Karpas-422 (cell line): ENCODE data around the gene IGSF21. TPM values are rescaled to one million over a fixed set of nuclear protein-coding genes. Genes with fewer than 3 reads are reported as not detected.

Experiments used
- DNase-seq: peaks from one replicate; pipeline ENCODE4 v3.0.0-alpha.2; 2015
- H2AFZ ChIP-seq: fragments of 200-600 bp; sonication (generic); 2 replicates; pipeline ENCODE4 v1.6.1; 2014; ENCODE audit warnings: antibody characterized with exemption, low read length, mixed read lengths
- H3K27ac ChIP-seq: fragments of 200-600 bp; sonication (generic); 2 replicates; pipeline ENCODE4 v1.5.1; 2014; ENCODE audit warnings: mild to moderate bottlenecking, low read length, moderate library complexity
- H3K27me3 ChIP-seq: fragments of 200-600 bp; sonication (generic); 2 replicates; pipeline ENCODE4 v1.6.1; 2014; ENCODE audit warnings: low read length, mixed read lengths
- H3K36me3 ChIP-seq: fragments of 200-600 bp; sonication (generic); 2 replicates; pipeline ENCODE4 v1.6.1; 2014; ENCODE audit warnings: low read length, mixed read lengths; ENCODE audit not compliant: insufficient read depth
- H3K4me1 ChIP-seq: fragments of 200-600 bp; sonication (generic); 2 replicates; pipeline ENCODE4 v1.6.1; 2014; ENCODE audit warnings: mild to moderate bottlenecking, low read length, mixed read lengths
- H3K4me2 ChIP-seq: fragments of 200-600 bp; sonication (generic); 2 replicates; pipeline ENCODE4 v1.6.1; 2014; ENCODE audit warnings: low read length, low read depth, mild to moderate bottlenecking; ENCODE audit not compliant: poor library complexity, severe bottlenecking
- H3K4me3 ChIP-seq: fragments of 200-600 bp; sonication (generic); 2 replicates; pipeline ENCODE4 v1.5.1; 2014; ENCODE audit warnings: mild to moderate bottlenecking, antibody characterized with exemption, low read length, mixed read lengths
- H3K79me2 ChIP-seq: fragments of 200-600 bp; sonication (generic); 2 replicates; pipeline ENCODE4 v1.6.1; 2014; ENCODE audit warnings: mild to moderate bottlenecking, low read length, mixed read lengths
- H3K9ac ChIP-seq: fragments of 200-600 bp; sonication (generic); 2 replicates; pipeline ENCODE4 v1.6.0; 2014; ENCODE audit warnings: low read length
- H3K9me2 ChIP-seq: fragments of 200-600 bp; sonication (generic), shearing (Covaris generic); replicated peaks from 2 replicates; pipeline ENCODE4 v1.6.0; 2014; ENCODE audit warnings: mild to moderate bottlenecking, low read length, moderate library complexity; ENCODE audit not compliant: insufficient read depth
- H3K9me3 ChIP-seq: fragments of 300-700, 200-600 bp; sonication (generic); 2 replicates; pipeline ENCODE4 v1.6.1; 2014; ENCODE audit warnings: low read length, mixed read lengths
- H4K20me1 ChIP-seq: fragments of 200-600 bp; sonication (generic); 2 replicates; pipeline ENCODE4 v1.6.1; 2014; ENCODE audit warnings: mild to moderate bottlenecking, antibody characterized with exemption, low read length, low read depth; ENCODE audit not compliant: insufficient read depth
- total RNA-seq: library from RNA; depleted of rRNA; stranded (reverse); fragments of >200 nt; shearing (Covaris generic); gene quantifications from 2 replicates; pipeline ENCODE4 v1.2.3, GENCODE V29; 2014; ENCODE audit warnings: low replicate concordance

The IGSF21 gene
- total RNA-seq, 1 experiment from 2014 or later = 0.26 TPM

DNA sequence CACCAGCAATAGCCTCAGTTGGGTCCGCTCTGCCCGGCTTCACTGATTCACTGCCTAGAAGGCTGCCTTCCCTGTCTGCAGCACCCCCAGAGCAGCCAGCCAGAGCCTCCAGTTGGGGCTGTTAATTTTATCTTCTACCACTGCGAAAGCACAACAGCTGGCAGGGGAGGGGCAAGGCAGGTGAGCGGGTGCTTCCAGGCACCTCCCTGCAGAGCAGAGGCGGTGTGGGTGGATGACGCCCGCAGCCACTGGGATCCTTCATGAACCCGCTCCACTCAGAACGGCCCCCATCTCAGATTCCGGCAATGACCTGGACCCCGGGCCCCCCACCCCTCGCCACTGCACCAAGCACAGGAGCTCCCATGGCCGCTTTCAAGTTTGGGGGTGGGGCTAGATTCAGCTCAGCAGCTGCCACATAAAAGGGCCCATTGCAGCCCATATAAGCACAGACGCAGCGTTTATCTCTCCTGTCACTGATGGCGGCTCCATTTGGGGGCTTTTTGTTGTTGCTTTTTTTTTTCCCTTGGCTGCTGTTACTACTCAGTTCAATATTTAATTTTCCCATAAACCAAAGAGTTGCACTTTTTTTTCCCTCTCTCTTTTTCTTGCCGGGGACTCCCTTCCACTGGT lies 245.2 kb downstream of the IGSF21 start:
- Histone ChIP-seq H3K9me3 (no peaks in the 10 kb centered on the region), H3K79me2 (no peaks in the 10 kb centered on the region), H3K4me2 (no peak overlapping the region), H3K9ac (no peak overlapping the region), H3K9me2 (no peaks in the 10 kb centered on the region), H3K27me3 (no peaks in the 10 kb centered on the region), H3K27ac (no peak overlapping the region), H2AFZ (no peak overlapping the region), H3K4me3 (no peak overlapping the region), H4K20me1 (no peaks in the 10 kb centered on the region; the same call in 1 of the 2 replicates), H3K4me1 (no peaks in the 10 kb centered on the region), H3K36me3 (no peaks in the 10 kb centered on the region)
- no peak for DNase-seq

DNA sequence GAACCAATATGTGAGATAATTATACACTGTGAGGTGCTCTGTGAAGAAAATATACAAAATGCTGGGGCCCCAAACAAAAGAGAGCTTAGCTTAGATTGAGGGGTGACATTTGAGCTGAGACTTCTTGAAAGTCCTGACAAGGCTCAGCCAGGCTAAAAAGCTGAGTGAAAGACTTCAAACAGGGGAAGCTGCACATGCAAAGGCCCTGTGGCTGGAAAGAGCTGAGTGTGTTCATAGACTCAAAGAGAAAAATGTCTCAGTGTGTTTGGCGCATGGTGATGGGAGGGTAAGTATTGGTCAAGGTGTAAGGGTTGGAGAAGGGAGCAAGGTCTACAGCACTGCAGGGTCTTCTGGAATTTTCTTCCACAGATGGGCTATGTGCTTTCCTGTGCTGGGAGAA lies 245.9 kb downstream of the IGSF21 start:
- no peaks in the 10 kb centered on the region for H3K9me3 ChIP-seq
- H3K9me2 ChIP-seq = no peaks in the 10 kb centered on the region
- no peak for DNase-seq
- H3K4me2 ChIP-seq = no peak overlapping the region
- no peaks in the 10 kb centered on the region for H3K36me3 ChIP-seq
- no peaks in the 10 kb centered on the region for H3K4me1 ChIP-seq
- no peaks in the 10 kb centered on the region; the same call in 1 of the 2 replicates for H4K20me1 ChIP-seq
- no peaks in the 10 kb centered on the region for H3K79me2 ChIP-seq
- no peak overlapping the region for H3K27ac ChIP-seq
- no peak overlapping the region for H3K9ac ChIP-seq
- H2AFZ ChIP-seq = no peak overlapping the region
- H3K27me3 ChIP-seq = no peaks in the 10 kb centered on the region
- no peak overlapping the region for H3K4me3 ChIP-seq

DNA sequence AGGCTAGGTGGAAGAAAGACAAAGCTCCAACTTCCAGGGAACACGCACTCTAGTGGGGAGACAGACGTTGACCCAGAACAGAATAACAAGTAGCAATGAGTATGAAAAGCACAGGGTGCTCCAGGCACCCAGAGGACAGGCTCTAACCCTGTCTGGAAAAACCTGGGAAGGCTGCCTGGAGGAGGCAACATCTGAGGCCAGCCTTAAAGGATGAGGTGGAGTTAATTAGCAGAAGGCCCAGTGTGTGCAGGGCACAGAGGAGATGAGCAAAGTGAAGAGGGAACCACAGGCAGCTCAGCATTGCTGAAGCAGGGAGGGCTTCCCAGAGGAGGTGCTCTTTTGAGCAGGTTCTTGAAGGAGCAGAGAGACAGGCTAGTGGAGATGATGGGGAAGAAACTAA lies 246.4 kb downstream of the IGSF21 start:
- H3K79me2 ChIP-seq = no peaks in the 10 kb centered on the region
- H3K9me2 ChIP-seq = no peaks in the 10 kb centered on the region

DNA sequence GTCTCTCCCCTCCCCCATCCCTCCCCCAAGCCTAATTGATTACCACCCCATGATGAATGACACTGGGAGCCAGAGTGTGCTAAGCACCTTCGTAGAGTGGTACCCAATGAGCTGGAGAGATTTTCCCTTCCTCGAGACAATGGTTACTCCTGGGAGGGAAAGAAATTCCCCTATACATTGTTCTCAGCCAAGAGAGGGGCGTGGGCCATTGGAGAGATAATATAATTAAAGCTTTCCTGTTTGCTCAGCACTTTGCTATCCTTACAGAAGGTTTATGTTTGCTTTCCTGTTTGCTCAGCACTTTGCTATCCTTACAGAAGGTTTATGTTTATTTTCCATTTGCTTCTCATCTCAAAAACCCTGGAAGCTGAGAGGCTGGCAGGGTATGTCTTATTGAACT lies 247.0 kb downstream of the IGSF21 start:
- no peaks in the 10 kb centered on the region for H3K9me2 ChIP-seq
- no peak overlapping the region for H3K9ac ChIP-seq
- H4K20me1 ChIP-seq = no peaks in the 10 kb centered on the region
- no peak overlapping the region for H3K4me2 ChIP-seq
- DNase-seq = no peak
- no peak overlapping the region for H2AFZ ChIP-seq
- H3K79me2 ChIP-seq = no peaks in the 10 kb centered on the region
- H3K36me3 ChIP-seq = no peaks in the 10 kb centered on the region
- H3K4me1 ChIP-seq = no peaks in the 10 kb centered on the region
- no peaks in the 10 kb centered on the region for H3K27me3 ChIP-seq
- H3K4me3 ChIP-seq = no peak overlapping the region
- H3K9me3 ChIP-seq = no peaks in the 10 kb centered on the region
- H3K27ac ChIP-seq = no peak overlapping the region

More for the DNA sequence above, 246.4 kb downstream of the IGSF21 start:
- Histone ChIP-seq H3K27me3 (no peaks in the 10 kb centered on the region), H3K9ac (no peak overlapping the region), H2AFZ (no peak overlapping the region), H3K27ac (no peak overlapping the region), H3K4me1 (no peaks in the 10 kb centered on the region), H4K20me1 (no peaks in the 10 kb centered on the region; the same call in 1 of the 2 replicates), H3K36me3 (no peaks in the 10 kb centered on the region), H3K4me3 (no peak overlapping the region), H3K4me2 (no peak overlapping the region), H3K9me3 (no peaks in the 10 kb centered on the region)
- no peak for DNase-seq

DNA sequence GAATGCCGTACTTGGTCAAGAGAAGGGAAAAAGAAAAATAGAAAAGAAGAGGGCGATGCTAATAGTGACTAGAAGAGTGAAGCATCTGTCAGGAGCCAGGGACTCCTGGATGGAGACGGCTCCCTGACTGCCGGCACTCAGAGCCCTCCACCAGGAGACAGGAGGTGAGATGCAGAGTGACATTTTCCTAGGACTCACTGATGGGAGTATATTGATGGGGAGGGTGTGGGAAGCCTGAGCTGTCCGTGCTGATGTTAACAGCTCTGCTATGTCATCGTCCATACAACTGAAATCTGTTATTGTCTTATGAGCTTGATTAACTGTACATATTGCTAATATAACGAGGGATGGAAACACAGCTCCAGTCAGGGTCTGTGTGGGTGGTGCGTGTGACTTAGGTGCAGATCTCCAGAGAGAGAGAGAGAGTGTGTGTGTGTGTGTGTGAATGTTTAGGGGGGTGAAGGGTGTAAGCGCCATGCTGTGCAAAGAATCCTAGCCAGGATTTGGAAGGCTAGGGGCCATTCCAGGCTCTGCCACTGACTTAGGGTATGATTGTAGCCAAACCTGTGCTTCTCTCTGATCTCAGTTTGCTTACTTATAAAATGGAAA lies 250.1 kb downstream of the IGSF21 start:
- no peak overlapping the region for H3K4me2 ChIP-seq
- H3K27me3 ChIP-seq = no peaks in the 10 kb centered on the region
- H3K36me3 ChIP-seq = no peaks in the 10 kb centered on the region
- H3K9ac ChIP-seq = no peak overlapping the region
- no peak for DNase-seq
- H3K27ac ChIP-seq = no peak overlapping the region
- H4K20me1 ChIP-seq = no peaks in the 10 kb centered on the region
- H3K79me2 ChIP-seq = no peaks in the 10 kb centered on the region
- no peaks in the 10 kb centered on the region for H3K9me3 ChIP-seq
- no peaks in the 10 kb centered on the region for H3K9me2 ChIP-seq
- H3K4me1 ChIP-seq = no peaks in the 10 kb centered on the region
- no peak overlapping the region for H2AFZ ChIP-seq
- no peak overlapping the region for H3K4me3 ChIP-seq

DNA sequence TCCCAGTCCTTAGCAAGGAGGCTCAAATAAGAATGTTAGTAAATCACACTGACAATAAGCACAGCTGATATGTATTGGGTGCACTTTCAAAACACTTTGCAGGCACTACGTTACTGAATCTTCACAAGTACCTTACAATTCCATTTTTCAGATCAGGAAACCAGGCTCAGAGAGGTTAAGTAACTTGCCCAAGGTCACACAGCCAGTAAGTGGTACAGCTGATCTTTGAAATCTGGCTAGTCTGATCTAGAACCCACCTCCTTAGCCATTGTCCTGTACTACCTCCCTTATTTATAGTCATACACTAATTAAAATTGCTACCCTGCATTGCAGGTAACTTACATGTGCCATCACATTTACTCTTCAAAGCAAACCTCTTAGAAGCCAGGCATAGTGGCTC lies 251.0 kb downstream of the IGSF21 start:
- no peak for DNase-seq
- Histone ChIP-seq H3K4me1 (no peaks in the 10 kb centered on the region), H3K4me2 (no peak overlapping the region), H3K4me3 (no peak overlapping the region), H3K27me3 (no peaks in the 10 kb centered on the region), H2AFZ (no peak overlapping the region), H3K9me3 (no peaks in the 10 kb centered on the region), H3K9me2 (no peaks in the 10 kb centered on the region), H3K79me2 (no peaks in the 10 kb centered on the region), H3K36me3 (no peaks in the 10 kb centered on the region), H4K20me1 (no peaks in the 10 kb centered on the region), H3K27ac (no peak overlapping the region), H3K9ac (no peak overlapping the region)

DNA sequence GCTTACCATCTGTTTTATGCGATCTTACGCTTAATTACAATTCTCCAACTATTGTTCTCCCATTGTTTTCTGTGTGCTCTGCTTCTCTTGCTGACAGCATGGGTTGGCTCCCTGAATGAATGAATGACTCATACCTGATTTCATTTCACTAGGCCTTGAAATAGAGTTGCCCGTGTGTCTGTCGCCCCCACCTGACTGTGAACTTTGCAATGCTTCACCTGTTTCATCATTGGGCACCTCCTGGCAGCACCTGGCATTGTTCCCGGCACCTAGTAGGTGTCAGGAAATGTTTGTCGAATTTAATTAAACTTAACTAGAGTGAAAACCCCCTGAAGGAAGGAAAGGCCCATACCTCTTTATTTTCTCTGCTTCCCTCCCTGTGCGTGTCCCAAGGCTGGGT lies 252.7 kb downstream of the IGSF21 start:
- Histone ChIP-seq H3K9ac (no peak overlapping the region), H4K20me1 (no peaks in the 10 kb centered on the region)

DNA sequence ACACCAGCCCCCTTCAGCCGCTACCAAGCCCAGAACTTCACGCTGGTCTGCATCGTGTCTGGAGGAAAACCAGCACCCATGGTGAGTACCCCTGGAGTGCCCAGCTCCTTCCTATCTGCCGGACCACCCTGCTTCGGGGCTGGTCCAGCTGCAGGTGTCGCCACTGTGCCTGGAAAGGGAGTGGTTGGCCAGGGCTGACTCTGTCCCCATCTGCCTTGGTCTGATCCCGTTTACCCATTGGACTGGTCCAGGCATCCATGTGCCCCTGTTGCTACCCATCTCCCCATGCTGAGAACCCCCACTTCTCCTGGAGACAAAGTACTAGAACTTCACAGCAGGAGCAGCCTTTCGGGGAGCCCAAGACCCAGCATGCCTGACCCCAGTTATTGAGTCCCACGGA lies 254.6 kb downstream of the IGSF21 start:
- Histone ChIP-seq H3K79me2 (no peaks in the 10 kb centered on the region), H3K9me2 (no peaks in the 10 kb centered on the region), H3K4me1 (no peaks in the 10 kb centered on the region), H3K9ac (no peak overlapping the region), H3K4me3 (no peak overlapping the region), H3K27me3 (no peaks in the 10 kb centered on the region), H3K27ac (no peak overlapping the region), H4K20me1 (no peaks in the 10 kb centered on the region), H3K4me2 (no peak overlapping the region), H2AFZ (no peak overlapping the region), H3K9me3 (no peaks in the 10 kb centered on the region), H3K36me3 (no peaks in the 10 kb centered on the region)
- DNase-seq = no peak

More for the DNA sequence above, 252.7 kb downstream of the IGSF21 start:
- no peak overlapping the region for H3K4me3 ChIP-seq
- no peaks in the 10 kb centered on the region for H3K9me3 ChIP-seq
- H3K4me2 ChIP-seq = no peak overlapping the region
- H3K9me2 ChIP-seq = no peaks in the 10 kb centered on the region
- H2AFZ ChIP-seq = no peak overlapping the region
- H3K4me1 ChIP-seq = no peaks in the 10 kb centered on the region
- H3K36me3 ChIP-seq = no peaks in the 10 kb centered on the region
- no peaks in the 10 kb centered on the region for H3K79me2 ChIP-seq
- no peak overlapping the region for H3K27ac ChIP-seq
- no peak for DNase-seq
- no peaks in the 10 kb centered on the region for H3K27me3 ChIP-seq
